Vagina (tissue), 2 donors: Measurements from ENCODE around the gene FDXACB1. TPM values are rescaled to one million over a fixed set of nuclear protein-coding genes. Genes with fewer than 3 reads are reported as not detected.

ENCODE experiments used
- DNase-seq, 2 donors: peaks; one replicate each; pipeline ENCODE4 v3.0.0-alpha.2; 2017; ENCODE audit errors: extremely low spot score in 2 of 2
- H3K27ac ChIP-seq: fragments of 200-600 bp; sonication (generic); one replicate; pipeline ENCODE4 v1.5.1; 2019
- H3K27me3 ChIP-seq: fragments of 200-600 bp; sonication (generic); one replicate; pipeline ENCODE4 v1.5.1; 2019
- H3K36me3 ChIP-seq, 2 donors: fragments of 200-600 bp; sonication (generic); one replicate each; pipeline ENCODE4 v1.5.1; 2017 to 2019
- H3K4me1 ChIP-seq: fragments of 200-600 bp; sonication (generic); one replicate; pipeline ENCODE4 v1.5.1; 2019
- H3K4me3 ChIP-seq, 2 donors: fragments of 200-600 bp; sonication (generic); 1 replicate in 1 of 2; 2 replicates in 1 of 2; pipeline ENCODE4 v1.5.1; 2016 to 2019
- H3K9me3 ChIP-seq: fragments of 200-600 bp; sonication (generic); one replicate; pipeline ENCODE4 v1.5.1; 2019
- CTCF ChIP-seq, 3 experiments: fragments of 450-650 bp in 2 of 3; fragments of 200-600 bp in 1 of 3; sonication (generic) in 1 of 3; IDR thresholded peaks; one replicate each; pipeline ENCODE4 v1.5.1; 2017 to 2019; ENCODE audit warnings: antibody characterized with exemption in 3 of 3, mild to moderate bottlenecking in 2 of 3, moderate library complexity in 2 of 3
- POLR2A ChIP-seq, 2 donors: fragments of 450-650 bp; IDR thresholded peaks; one replicate each; pipeline ENCODE4 v1.6.1; 2017; ENCODE audit warnings: antibody characterized with exemption in 2 of 2, mild to moderate bottlenecking in 2 of 2, moderate library complexity in 2 of 2
- POLR2AphosphoS5 ChIP-seq, 2 donors: sonication (generic); formaldehyde crosslinking; IDR thresholded peaks; one replicate each; pipeline ENCODE4 v1.9.0; 2017; ENCODE audit warnings: antibody characterized with exemption in 2 of 2, mild to moderate bottlenecking in 2 of 2, low read depth in 1 of 2; ENCODE audit not compliant: insufficient read depth in 1 of 2
- intact Hi-C: fragments of 100-400 bp; cut with DNase I; formaldehyde crosslinking; loops from one replicate; pipeline ENCODE4 v1.15.1; 2023
- total RNA-seq: library from RNA; depleted of rRNA; stranded (reverse); fragments of >200 nt; gene quantifications from one replicate; pipeline ENCODE4 v1.2.3, GENCODE V29; 2016

FDXACB1 gene
- total RNA-seq, 1 donor from 2014 or later, result not detected

DNA sequence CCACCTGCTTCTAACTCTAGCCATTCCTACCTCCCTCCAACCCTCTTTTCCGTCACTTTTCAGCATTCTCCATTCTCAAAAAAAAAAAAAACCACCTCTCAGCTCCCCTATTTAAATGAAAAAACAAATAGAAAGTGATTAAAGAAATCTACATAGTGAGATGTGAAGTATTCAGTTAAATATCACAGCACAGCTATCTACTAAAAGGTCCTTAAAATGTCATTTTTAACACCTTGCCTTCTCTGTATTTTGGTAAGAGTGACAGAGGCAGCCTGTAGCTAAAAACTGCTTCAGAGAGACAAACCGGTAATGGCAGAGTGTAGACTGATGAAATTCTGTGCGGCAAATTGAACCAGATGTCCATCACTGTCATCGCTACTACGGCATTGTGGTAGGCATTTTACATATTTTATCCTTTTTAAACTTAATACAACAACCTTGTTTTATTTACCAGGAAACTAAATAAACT, 7.2 kb downstream of the FDXACB1 start:
- Histone ChIP-seq H3K36me3 (peaks cover 0 to 12% of the 10 kb centered on the region in 2 donors), H3K4me1 (peaks cover 16% of the 10 kb centered on the region), H3K9me3 (no peaks in the 10 kb centered on the region), H3K4me3 (peak overlapping the region; percentile 62 to 93), H3K27me3 (no peaks in the 10 kb centered on the region), H3K27ac (peak overlapping the region; percentile 83)
- no peak for DNase-seq
- TF ChIP-seq POLR2A (IDR thresholded peaks at IDR 0.05), result no peak
- no peak for TF ChIP-seq CTCF (IDR thresholded peaks at IDR 0.05)
- TF ChIP-seq POLR2AphosphoS5 (IDR thresholded peaks at IDR 0.05; ENCODE audit: insufficient read depth in 1 of 2, low read depth in 1 of 2), result no peak
- intact Hi-C loops, result loop anchor here (10.0 kb wide), 2 partner anchors 53 to 103 kb away; no protein-coding TSS in a partner anchor

GRCh38 chr11:111870886-111871692, 7.9 kb downstream of the FDXACB1 start, which contains the start of gene ALG9:
ALG9 (minus strand) TSS chr11:111871581; CDS start chr11:111871482, 99 bp downstream.
- peak; percentile 75 to 91 for TF ChIP-seq POLR2AphosphoS5 (IDR thresholded peaks at IDR 0.05; ENCODE audit: insufficient read depth in 1 of 2, low read depth in 1 of 2)
- no peak for TF ChIP-seq POLR2A (IDR thresholded peaks at IDR 0.05)
- TF ChIP-seq CTCF (IDR thresholded peaks at IDR 0.05), result peak in 1 of 3 experiments; percentile 22
- DNase-seq, result no peak
- intact Hi-C loops, result loop anchor here (10.0 kb wide), 2 partner anchors 54 to 104 kb away; no protein-coding TSS in a partner anchor
- no peaks in the 10 kb centered on the region for H3K27me3 ChIP-seq
- peaks cover 16% of the 10 kb centered on the region for H3K4me1 ChIP-seq
- H3K4me3 ChIP-seq, result peak within 1 kb of the TSS; percentile 62 to 93
- peaks cover 0 to 18% of the 10 kb centered on the region in 2 donors for H3K36me3 ChIP-seq
- H3K27ac ChIP-seq, result peak within 1 kb of the TSS; percentile 83
- H3K9me3 ChIP-seq, result no peaks in the 10 kb centered on the region

GRCh38 chr11:111870522-111870885, 8.5 kb downstream of the FDXACB1 start:
- no peak for DNase-seq
- peak overlapping the region; percentile 62 to 93 for H3K4me3 ChIP-seq
- TF ChIP-seq POLR2AphosphoS5 (IDR thresholded peaks at IDR 0.05; ENCODE audit: insufficient read depth in 1 of 2, low read depth in 1 of 2), result no peak
- no peak for TF ChIP-seq POLR2A (IDR thresholded peaks at IDR 0.05)
- TF ChIP-seq CTCF (IDR thresholded peaks at IDR 0.05), result no peak
- no peaks in the 10 kb centered on the region for H3K9me3 ChIP-seq
- intact Hi-C loops, result loop anchor here (10.0 kb wide), 2 partner anchors 54 to 104 kb away; no protein-coding TSS in a partner anchor
- H3K4me1 ChIP-seq, result peaks cover 16% of the 10 kb centered on the region
- peaks cover 0 to 24% of the 10 kb centered on the region in 2 donors for H3K36me3 ChIP-seq
- H3K27ac ChIP-seq, result peak overlapping the region; percentile 83
- H3K27me3 ChIP-seq, result no peaks in the 10 kb centered on the region

DNA sequence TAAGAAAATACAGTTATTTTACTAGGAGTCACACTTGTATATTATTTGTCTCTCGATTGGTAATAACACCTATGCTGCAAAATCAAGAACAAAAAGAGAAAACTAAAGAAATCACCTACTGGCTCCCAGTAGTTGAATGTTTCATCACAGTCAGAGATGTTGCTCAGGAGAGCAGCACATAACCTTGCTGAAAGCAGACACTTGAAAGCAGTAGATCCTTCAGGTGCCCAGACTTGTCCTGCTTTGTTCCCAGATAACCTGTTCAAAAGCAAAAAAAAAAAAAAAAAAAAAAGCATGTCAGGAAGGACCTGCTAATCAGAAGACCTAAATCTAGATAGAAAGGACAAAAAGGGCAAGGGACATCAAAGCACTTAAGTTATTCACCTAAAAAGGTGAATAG, 8.9 kb downstream of the FDXACB1 start:
- DNase-seq, result no peak
- Histone ChIP-seq H3K4me3 (peak overlapping the region in 1 of 2 donors; percentile 62), H3K36me3 (peaks cover 0 to 26% of the 10 kb centered on the region in 2 donors), H3K27ac (no peak overlapping the region), H3K9me3 (no peaks in the 10 kb centered on the region), H3K4me1 (peaks cover 16% of the 10 kb centered on the region), H3K27me3 (no peaks in the 10 kb centered on the region)
- intact Hi-C loops, result loop anchor here (10.0 kb wide), 2 partner anchors 55 to 105 kb away; no protein-coding TSS in a partner anchor
- TF ChIP-seq CTCF (IDR thresholded peaks at IDR 0.05), result no peak
- no peak for TF ChIP-seq POLR2A (IDR thresholded peaks at IDR 0.05)
- TF ChIP-seq POLR2AphosphoS5 (IDR thresholded peaks at IDR 0.05; ENCODE audit: insufficient read depth in 1 of 2, low read depth in 1 of 2), result no peak
